Measurements from ENCODE around the gene PORCN. TPM values are rescaled to one million over a fixed set of nuclear protein-coding genes. Genes with fewer than 3 reads are reported as not detected.

PORCN gene
- total and polyA plus RNA-seq, 10 donors: 5.0 to 20.8 (median 11.4) TPM

GRCh38 chrX:48491809-48492208 is 17.0 kb upstream of the PORCN start:
- no peaks in the 10 kb centered on the region for H3K27me3 ChIP-seq (replicated peaks in 1 of 7)
- H3K9me3 ChIP-seq: no peaks in the 10 kb centered on the region
- no peak overlapping the region for H3K27ac ChIP-seq
- peak; percentile 35 for DNase-seq
- no peaks in the 10 kb centered on the region for H3K4me1 ChIP-seq
- no peak overlapping the region for H3K4me3 ChIP-seq
- intact Hi-C loops (cut with DNase I; ENCODE audit: low total_unique reads): no loop called here
- TF ChIP-seq, protein P1, sequence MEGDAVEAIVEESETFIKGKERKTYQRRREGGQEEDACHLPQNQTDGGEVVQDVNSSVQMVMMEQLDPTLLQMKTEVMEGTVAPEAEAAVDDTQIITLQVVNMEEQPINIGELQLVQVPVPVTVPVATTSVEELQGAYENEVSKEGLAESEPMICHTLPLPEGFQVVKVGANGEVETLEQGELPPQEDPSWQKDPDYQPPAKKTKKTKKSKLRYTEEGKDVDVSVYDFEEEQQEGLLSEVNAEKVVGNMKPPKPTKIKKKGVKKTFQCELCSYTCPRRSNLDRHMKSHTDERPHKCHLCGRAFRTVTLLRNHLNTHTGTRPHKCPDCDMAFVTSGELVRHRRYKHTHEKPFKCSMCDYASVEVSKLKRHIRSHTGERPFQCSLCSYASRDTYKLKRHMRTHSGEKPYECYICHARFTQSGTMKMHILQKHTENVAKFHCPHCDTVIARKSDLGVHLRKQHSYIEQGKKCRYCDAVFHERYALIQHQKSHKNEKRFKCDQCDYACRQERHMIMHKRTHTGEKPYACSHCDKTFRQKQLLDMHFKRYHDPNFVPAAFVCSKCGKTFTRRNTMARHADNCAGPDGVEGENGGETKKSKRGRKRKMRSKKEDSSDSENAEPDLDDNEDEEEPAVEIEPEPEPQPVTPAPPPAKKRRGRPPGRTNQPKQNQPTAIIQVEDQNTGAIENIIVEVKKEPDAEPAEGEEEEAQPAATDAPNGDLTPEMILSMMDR (IDR thresholded peaks at IDR 0.05 in 8 of 11, conservative IDR thresholded peaks at IDR 0.05 in 3 of 11): no peak
- TF ChIP-seq POLR2AphosphoS5 (IDR thresholded peaks at IDR 0.05): no peak
- TF ChIP-seq POLR2A (IDR thresholded peaks at IDR 0.05): no peak
- peaks cover 0 to 5% (median 0%) of the 10 kb centered on the region in 6 donors for H3K36me3 ChIP-seq
- WGBS, 5 donors: 68 to 94% (median 88%) methylated on average over 3 to 9 of the region's 9 CpGs

DNA sequence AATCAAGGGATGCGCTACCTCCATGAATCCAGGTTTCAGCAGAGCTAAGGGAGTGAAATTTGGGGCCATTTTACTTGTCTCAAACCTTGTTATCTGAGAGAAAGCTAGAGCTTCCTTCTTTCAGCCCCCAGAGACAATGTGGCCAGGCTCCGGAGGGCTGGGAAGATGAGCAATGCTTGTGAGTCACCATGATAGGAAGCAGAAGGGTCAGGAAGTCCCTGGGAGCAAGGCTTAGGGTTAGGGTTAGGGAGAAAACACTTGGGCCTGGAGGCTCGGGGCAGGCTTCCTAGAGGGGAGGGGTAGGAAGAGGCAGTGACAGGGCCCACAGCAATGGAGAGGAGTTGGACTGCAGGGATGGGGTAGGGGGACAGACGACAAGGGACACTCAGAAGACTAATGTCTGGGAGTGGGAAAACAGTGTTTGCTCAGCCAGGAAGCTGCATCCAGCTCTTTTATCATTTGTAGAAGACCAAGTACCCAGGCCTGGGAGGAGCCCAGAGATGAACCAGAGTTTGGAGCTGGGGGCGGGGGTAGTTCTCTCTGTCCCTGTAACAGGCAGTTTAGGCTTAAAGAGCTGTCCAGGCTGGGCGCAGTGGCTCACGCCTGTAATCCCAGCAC is 16.4 kb upstream of the PORCN start:
- intact Hi-C loops (cut with DNase I; ENCODE audit: low total_unique reads): no loop called here
- 59 to 76% (median 72%) methylated on average over 6 to 7 of the region's 7 CpGs for WGBS, 5 donors
- TF ChIP-seq POLR2AphosphoS5 (IDR thresholded peaks at IDR 0.05): no peak
- TF ChIP-seq, protein P1 (IDR thresholded peaks at IDR 0.05 in 8 of 11, conservative IDR thresholded peaks at IDR 0.05 in 3 of 11): no peak
- no peak for TF ChIP-seq POLR2A (IDR thresholded peaks at IDR 0.05)
- H3K9me3 ChIP-seq: no peaks in the 10 kb centered on the region
- peaks cover 0 to under 1% (median 0%) of the 10 kb centered on the region in 6 donors for H3K36me3 ChIP-seq
- no peak overlapping the region for H3K4me3 ChIP-seq
- DNase-seq: peak; percentile 47
- H3K27ac ChIP-seq: no peak overlapping the region
- H3K27me3 ChIP-seq (replicated peaks in 1 of 7): no peaks in the 10 kb centered on the region
- no peaks in the 10 kb centered on the region for H3K4me1 ChIP-seq

- Histone ChIP-seq H3K4me3 (no peak overlapping the region), H3K27me3 (replicated peaks in 1 of 7) (no peaks in the 10 kb centered on the region), H3K36me3 (no peaks in the 10 kb centered on the region), H3K4me1 (no peaks in the 10 kb centered on the region), H3K9me3 (no peaks in the 10 kb centered on the region), H3K27ac (no peak overlapping the region)
- TF ChIP-seq, protein P1 (IDR thresholded peaks at IDR 0.05 in 8 of 11, conservative IDR thresholded peaks at IDR 0.05 in 3 of 11): peak in 1 of 11 experiments; percentile 6
- TF ChIP-seq POLR2A (IDR thresholded peaks at IDR 0.05): no peak
- intact Hi-C loops (cut with DNase I; ENCODE audit: low total_unique reads): no loop called here
- peak; percentile 47 for DNase-seq
- WGBS, 5 donors: 41 to 66% (median 44%) methylated on average over 4 to 10 of the region's 10 CpGs
These were observed 14.9 kb upstream of the PORCN start for GRCh38 chrX:48493890-48494364.

DNA sequence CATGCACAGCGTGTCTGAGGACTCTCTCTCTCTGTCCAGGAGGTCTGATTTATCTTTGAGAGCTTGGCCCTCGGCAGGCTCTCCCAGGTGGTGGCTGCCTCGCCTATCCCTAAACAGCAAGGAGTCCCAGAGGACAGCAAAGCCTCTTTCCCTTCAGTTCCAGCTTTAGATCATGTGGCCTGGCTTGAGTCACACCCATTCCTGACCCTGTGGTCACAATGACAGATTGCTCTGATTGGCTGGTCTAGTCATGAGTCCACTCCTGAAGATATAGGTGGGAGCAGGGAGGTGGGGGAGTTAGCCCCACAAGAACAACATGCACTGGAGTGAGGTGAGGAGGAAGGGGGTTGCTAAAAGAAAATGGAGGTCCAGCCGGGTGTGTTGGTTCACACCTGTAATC is 12.1 kb upstream of the PORCN start:
- 76 to 92% (median 83%) methylated on average over 4 of the region's 4 CpGs for WGBS, 5 donors
- no peak overlapping the region for H3K27ac ChIP-seq
- no peak for TF ChIP-seq POLR2A (IDR thresholded peaks at IDR 0.05)
- TF ChIP-seq, protein P1 (IDR thresholded peaks at IDR 0.05 in 8 of 11, conservative IDR thresholded peaks at IDR 0.05 in 3 of 11): no peak
- TF ChIP-seq POLR2AphosphoS5 (IDR thresholded peaks at IDR 0.05): no peak
- H3K9me3 ChIP-seq: no peaks in the 10 kb centered on the region
- intact Hi-C loops (cut with DNase I; ENCODE audit: low total_unique reads): no loop called here
- peak; percentile 23 for DNase-seq
- H3K4me1 ChIP-seq: no peaks in the 10 kb centered on the region
- H3K36me3 ChIP-seq: no peaks in the 10 kb centered on the region
- no peak overlapping the region for H3K4me3 ChIP-seq
- H3K27me3 ChIP-seq (replicated peaks in 1 of 7): no peaks in the 10 kb centered on the region
